ENCODE measurements around the gene NEK7. TPM values are rescaled to one million over a fixed set of nuclear protein-coding genes. Genes with fewer than 3 reads are reported as not detected.
"Not testable (repeated sequence)": the region's sequence is repeated elsewhere in the genome, so short reads cannot be mapped to it uniquely, and the experiment has no call there.

Gene NEK7
- total RNA-seq, 4 donors from 2014 or later: 95.7 to 145 (median 132) TPM

DNA sequence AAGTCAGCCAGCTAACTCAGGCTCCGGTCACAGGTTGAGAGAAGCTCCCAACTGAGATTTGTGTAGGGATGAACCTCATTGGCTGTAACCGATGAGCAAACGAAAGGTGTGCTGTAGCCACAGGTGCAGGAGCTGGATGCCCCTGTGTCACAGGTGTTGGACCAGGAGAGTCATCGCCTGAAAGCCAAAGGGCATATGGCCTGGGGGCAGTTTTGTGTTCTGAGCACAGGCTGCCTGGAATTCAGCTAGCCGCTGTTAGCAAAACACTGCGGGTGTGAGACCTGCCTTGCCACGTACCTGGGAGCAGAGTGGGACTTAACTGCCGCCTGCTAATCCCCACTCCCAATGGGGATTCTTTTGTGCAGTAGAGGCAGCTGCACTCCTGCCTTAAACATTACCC is 55.3 kb downstream of the NEK7 start:
- no peaks in the 10 kb centered on the region for H3K36me3 ChIP-seq
- no peaks in the 10 kb centered on the region for H3K27me3 ChIP-seq
- TF ChIP-seq, protein P1, sequence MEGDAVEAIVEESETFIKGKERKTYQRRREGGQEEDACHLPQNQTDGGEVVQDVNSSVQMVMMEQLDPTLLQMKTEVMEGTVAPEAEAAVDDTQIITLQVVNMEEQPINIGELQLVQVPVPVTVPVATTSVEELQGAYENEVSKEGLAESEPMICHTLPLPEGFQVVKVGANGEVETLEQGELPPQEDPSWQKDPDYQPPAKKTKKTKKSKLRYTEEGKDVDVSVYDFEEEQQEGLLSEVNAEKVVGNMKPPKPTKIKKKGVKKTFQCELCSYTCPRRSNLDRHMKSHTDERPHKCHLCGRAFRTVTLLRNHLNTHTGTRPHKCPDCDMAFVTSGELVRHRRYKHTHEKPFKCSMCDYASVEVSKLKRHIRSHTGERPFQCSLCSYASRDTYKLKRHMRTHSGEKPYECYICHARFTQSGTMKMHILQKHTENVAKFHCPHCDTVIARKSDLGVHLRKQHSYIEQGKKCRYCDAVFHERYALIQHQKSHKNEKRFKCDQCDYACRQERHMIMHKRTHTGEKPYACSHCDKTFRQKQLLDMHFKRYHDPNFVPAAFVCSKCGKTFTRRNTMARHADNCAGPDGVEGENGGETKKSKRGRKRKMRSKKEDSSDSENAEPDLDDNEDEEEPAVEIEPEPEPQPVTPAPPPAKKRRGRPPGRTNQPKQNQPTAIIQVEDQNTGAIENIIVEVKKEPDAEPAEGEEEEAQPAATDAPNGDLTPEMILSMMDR (IDR thresholded peaks at IDR 0.05): no peak
- TF ChIP-seq POLR2A (IDR thresholded peaks at IDR 0.05): no peak
- no peaks in the 10 kb centered on the region for H3K4me1 ChIP-seq
- H3K27ac ChIP-seq: no peak overlapping the region
- intact Hi-C loops (cut with DNase I; ENCODE audit: low total_unique reads): no loop called here
- DNase-seq: no peak
- peaks cover 0 to 13% of the 10 kb centered on the region in 2 donors for H3K9me3 ChIP-seq
- no peak overlapping the region for H3K4me3 ChIP-seq

DNA sequence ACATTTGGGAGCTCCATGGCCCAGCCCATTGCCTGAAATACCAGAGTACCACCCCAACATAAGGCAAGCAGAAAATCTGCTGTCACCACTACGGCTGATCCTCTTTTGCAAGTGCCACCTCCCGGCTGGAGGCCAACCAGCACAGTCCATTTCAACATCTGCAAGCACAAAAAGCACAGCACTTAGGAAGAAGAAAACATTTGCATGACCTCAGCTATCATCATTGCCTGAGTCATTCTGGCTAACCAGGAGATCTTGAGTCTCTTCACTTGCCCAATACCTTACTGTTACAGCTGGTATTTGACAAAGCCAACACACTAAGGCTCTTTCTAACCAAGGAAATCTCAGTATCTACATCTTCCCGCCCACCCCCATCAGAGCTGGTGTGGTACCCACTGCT is 55.9 kb downstream of the NEK7 start:
- H3K27ac ChIP-seq: no peak overlapping the region
- H3K27me3 ChIP-seq: no peaks in the 10 kb centered on the region
- H3K4me1 ChIP-seq: no peaks in the 10 kb centered on the region
- no peak overlapping the region for H3K4me3 ChIP-seq
- peaks cover 0 to 13% of the 10 kb centered on the region in 2 donors for H3K9me3 ChIP-seq
- TF ChIP-seq, protein P1 (IDR thresholded peaks at IDR 0.05): no peak
- no peak for TF ChIP-seq POLR2A (IDR thresholded peaks at IDR 0.05)
- intact Hi-C loops (cut with DNase I; ENCODE audit: low total_unique reads): no loop called here
- no peak for DNase-seq
- H3K36me3 ChIP-seq: no peaks in the 10 kb centered on the region

DNA sequence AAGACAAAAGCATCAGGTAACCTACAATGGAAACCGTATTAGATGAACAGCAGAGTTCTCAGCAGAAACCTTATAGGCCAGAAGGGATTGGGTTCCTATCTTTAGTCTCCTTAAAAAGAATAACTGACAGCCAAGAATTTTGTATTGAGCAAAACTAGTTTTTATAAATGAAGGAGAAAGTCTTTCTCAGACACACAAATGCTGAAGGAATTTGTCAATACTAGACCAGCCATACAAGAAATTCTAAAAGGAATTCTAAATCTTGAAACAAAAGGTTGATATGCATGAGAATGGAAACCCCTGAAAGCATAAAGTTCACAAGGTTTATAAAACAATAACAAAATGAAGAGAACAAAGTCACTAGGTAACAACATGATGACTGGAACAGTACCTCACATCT is 58.1 kb downstream of the NEK7 start:
- H3K4me1 ChIP-seq: no peaks in the 10 kb centered on the region
- DNase-seq: no peak
- TF ChIP-seq POLR2A (IDR thresholded peaks at IDR 0.05): no peak
- TF ChIP-seq, protein P1 (IDR thresholded peaks at IDR 0.05): no peak
- H3K27me3 ChIP-seq: no peaks in the 10 kb centered on the region
- intact Hi-C loops (cut with DNase I; ENCODE audit: low total_unique reads): no loop called here
- no peak overlapping the region for H3K27ac ChIP-seq
- no peaks in the 10 kb centered on the region for H3K36me3 ChIP-seq
- H3K9me3 ChIP-seq: peaks cover 0 to 13% of the 10 kb centered on the region in 2 donors
- H3K4me3 ChIP-seq: no peak overlapping the region

DNA sequence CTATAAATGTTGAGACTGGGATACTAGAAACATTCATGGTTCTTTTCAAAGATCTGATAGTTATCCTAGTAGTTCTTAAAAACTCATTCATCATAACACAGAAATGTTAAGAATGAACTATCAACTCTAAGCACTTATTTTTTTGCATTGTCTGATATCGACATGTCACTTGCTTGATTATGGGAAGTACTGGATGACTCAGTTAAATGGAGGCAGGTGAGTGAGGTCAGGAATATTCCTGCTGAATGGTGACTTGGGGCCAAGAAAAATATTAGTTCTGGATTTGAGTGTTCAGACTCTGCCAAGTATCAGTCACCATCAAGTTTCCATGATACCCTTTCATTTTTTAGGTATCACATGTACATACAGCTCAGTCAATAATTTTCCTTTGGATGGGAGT is 63.6 kb downstream of the NEK7 start:
- Histone ChIP-seq H3K27me3 (no peaks in the 10 kb centered on the region), H3K36me3 (no peaks in the 10 kb centered on the region), H3K27ac (no peak overlapping the region), H3K9me3 (peaks cover 0 to 2% of the 10 kb centered on the region in 2 donors), H3K4me3 (no peak overlapping the region), H3K4me1 (no peaks in the 10 kb centered on the region)
- TF ChIP-seq, protein P1 (IDR thresholded peaks at IDR 0.05): no peak
- TF ChIP-seq POLR2A (IDR thresholded peaks at IDR 0.05): no peak
- intact Hi-C loops (cut with DNase I; ENCODE audit: low total_unique reads): no loop called here
- no peak for DNase-seq

DNA sequence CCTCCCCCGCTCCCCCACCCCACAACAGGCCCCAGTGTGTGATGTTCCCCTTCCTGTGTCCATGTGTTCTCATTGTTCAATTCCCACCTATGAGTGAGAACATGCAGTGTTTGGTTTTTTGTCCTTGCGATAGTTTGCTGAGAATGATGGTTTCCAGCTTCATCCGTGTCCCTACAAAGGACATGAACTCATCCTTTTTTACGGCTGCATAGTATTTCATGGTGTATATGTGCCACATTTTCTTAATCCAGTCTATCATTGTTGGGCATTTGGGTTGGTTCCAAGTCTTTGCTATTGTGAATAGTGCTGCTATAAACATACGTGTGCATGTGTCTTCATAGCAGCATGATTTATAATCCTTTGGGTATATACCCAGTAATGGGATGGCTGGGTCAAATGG is 70.2 kb downstream of the NEK7 start:
- H3K36me3 ChIP-seq; H3K27ac ChIP-seq; intact Hi-C loops (cut with DNase I; ENCODE audit: low total_unique reads); DNase-seq; H3K4me3 ChIP-seq; H3K4me1 ChIP-seq; H3K9me3 ChIP-seq; H3K27me3 ChIP-seq: not testable (repeated sequence)

DNA sequence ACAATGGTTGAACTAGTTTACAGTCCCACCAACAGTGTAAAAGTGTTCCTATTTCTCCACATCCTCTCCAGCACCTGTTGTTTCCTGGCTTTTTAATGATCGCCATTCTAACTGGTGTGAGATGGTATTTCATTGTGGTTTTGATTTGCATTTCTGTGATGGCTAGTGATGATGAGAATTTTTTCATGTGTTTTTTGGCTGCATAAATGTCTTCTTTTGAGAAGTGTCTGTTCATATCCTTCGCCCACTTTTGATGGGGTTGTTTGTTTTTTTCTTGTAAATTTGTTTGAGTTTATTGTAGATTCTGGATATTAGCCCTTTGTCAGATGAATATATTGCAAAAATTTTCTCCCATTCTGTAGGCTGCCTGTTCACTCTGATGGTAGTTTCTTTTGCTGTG is 70.7 kb downstream of the NEK7 start:
- H3K4me3 ChIP-seq; H3K27me3 ChIP-seq; intact Hi-C loops (cut with DNase I; ENCODE audit: low total_unique reads); DNase-seq; H3K36me3 ChIP-seq; H3K27ac ChIP-seq; H3K9me3 ChIP-seq; H3K4me1 ChIP-seq: not testable (repeated sequence)

Data from uterus (tissue), 4 donors.